ENCODE data around the gene CTNNA3.

DNA sequence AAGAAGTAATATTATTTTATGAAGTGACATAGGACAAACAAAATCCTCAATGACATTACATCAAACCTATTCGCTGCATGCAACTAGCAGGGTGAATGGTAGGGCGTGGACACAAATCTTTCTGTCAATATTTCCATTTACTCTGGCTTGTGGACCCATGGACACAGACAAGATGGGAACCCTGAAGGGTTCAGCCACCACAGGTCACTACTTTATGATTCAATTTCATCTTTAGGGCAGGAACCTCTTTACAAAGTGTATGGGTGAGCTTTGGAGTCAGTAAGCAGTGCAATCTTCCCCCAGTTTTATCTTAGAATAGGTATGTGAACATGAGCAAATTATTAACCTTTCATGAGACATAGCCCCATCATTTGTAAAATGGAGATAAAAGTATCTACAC lies 1752.5 kb downstream of the CTNNA3 start:
- no peak for TF ChIP-seq POLR2A (IDR thresholded peaks at IDR 0.05)
- TF ChIP-seq, protein P1, sequence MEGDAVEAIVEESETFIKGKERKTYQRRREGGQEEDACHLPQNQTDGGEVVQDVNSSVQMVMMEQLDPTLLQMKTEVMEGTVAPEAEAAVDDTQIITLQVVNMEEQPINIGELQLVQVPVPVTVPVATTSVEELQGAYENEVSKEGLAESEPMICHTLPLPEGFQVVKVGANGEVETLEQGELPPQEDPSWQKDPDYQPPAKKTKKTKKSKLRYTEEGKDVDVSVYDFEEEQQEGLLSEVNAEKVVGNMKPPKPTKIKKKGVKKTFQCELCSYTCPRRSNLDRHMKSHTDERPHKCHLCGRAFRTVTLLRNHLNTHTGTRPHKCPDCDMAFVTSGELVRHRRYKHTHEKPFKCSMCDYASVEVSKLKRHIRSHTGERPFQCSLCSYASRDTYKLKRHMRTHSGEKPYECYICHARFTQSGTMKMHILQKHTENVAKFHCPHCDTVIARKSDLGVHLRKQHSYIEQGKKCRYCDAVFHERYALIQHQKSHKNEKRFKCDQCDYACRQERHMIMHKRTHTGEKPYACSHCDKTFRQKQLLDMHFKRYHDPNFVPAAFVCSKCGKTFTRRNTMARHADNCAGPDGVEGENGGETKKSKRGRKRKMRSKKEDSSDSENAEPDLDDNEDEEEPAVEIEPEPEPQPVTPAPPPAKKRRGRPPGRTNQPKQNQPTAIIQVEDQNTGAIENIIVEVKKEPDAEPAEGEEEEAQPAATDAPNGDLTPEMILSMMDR (IDR thresholded peaks at IDR 0.05) = no peak

Data from lower leg skin (tissue), 3 donors.